T-cell (primary cell): ENCODE measurements around the gene HS2ST1. TPM values are rescaled to one million over a fixed set of nuclear protein-coding genes. Genes with fewer than 3 reads are reported as not detected.
A peak's percentile ranks its signal among the peaks of the same experiment; 100 is the strongest.
"Not testable (repeated sequence)": the region's sequence is repeated elsewhere in the genome, so short reads cannot be mapped to it uniquely, and the experiment has no call there.

Experiments used
- ATAC-seq, 4 experiments: fragments of 200-7000 bp in 3 of 4; fragments of 150-1000 bp in 1 of 4; cut with Tn5 transposase; replicated peaks in 1 of 4; 1 replicate in 3 of 4; 2 replicates in 1 of 4; pipeline ENCODE4 v1.10.0; 2021; ENCODE audit warnings: moderate library complexity in 3 of 4, mild to moderate bottlenecking in 2 of 4, moderate number of reproducible peaks in 1 of 4
- CTCF ChIA-PET, 2 donors: fragments of 300-600 bp; sonication (Branson Sonifier 250); formaldehyde crosslinking; loops; one replicate each; lab custom pipeline; 2022; ENCODE audit warnings: antibody characterized with exemption in 2 of 2; lab: Charles Lee
- POLR2A ChIA-PET, 2 donors: fragments of 300-600 bp; sonication (Branson Sonifier 250); formaldehyde crosslinking; loops; one replicate each; lab custom pipeline; 2022; ENCODE audit warnings: antibody characterized with exemption in 2 of 2; lab: Charles Lee
- DNase-seq, 35 experiments: peaks; one replicate each; pipeline versions ENCODE4 v3.0.0 to v3.0.0-alpha.2; 2013 to 2023
- H3K27ac ChIP-seq: one replicate; pipeline ENCODE4 v1.5.1; 2013; ENCODE audit warnings: low read length
- H3K27me3 ChIP-seq, 2 experiments: replicated peaks in 1 of 2; 1 replicate in 1 of 2; 2 replicates in 1 of 2; pipeline versions ENCODE4 v1.6.1 to v1.7.0; 2013; ENCODE audit warnings: low read length in 1 of 2, mixed read lengths in 1 of 2; ENCODE audit not compliant: control insufficient read depth in 2 of 2, insufficient read depth in 2 of 2; ENCODE audit errors: extremely low read depth in 1 of 2
- H3K36me3 ChIP-seq, 2 donors: 1 replicate in 1 of 2; 2 replicates in 1 of 2; pipeline versions ENCODE4 v1.6.1 to v1.7.0; 2013; ENCODE audit warnings: low read length in 1 of 2; ENCODE audit not compliant: control insufficient read depth in 2 of 2, insufficient read depth in 1 of 2; ENCODE audit errors: extremely low read depth in 1 of 2
- H3K4me1 ChIP-seq, 2 experiments: 1 replicate in 1 of 2; 2 replicates in 1 of 2; pipeline versions ENCODE4 v1.6.1 to v1.7.0; 2013; ENCODE audit warnings: low read length in 2 of 2, mixed read lengths in 1 of 2; ENCODE audit not compliant: insufficient read depth in 2 of 2, control insufficient read depth in 1 of 2; ENCODE audit errors: extremely low read depth in 1 of 2
- H3K4me3 ChIP-seq, 2 donors: 1 replicate in 1 of 2; 2 replicates in 1 of 2; pipeline versions ENCODE4 v1.5.1 to v1.7.0; 2013; ENCODE audit warnings: mild to moderate bottlenecking in 2 of 2, low read length in 1 of 2, moderate library complexity in 1 of 2; ENCODE audit not compliant: control insufficient read depth in 1 of 2; ENCODE audit errors: extremely low read depth in 1 of 2
- H3K9me3 ChIP-seq: 2 replicates; pipeline ENCODE4 v1.7.0; 2013
- H3K27ac Mint-ChIP-seq, 2 donors: one replicate each; pipeline ENCODE4 v1.8.0; 2020 to 2021; ENCODE audit warnings: mild to moderate bottlenecking in 2 of 2, mixed read lengths in 2 of 2
- H3K27me3 Mint-ChIP-seq, 2 donors: one replicate each; pipeline ENCODE4 v1.8.0; 2021 to 2022; ENCODE audit warnings: mixed read lengths in 2 of 2
- H3K36me3 Mint-ChIP-seq: one replicate; pipeline ENCODE4 v1.8.0; 2021; ENCODE audit warnings: mixed read lengths
- H3K4me1 Mint-ChIP-seq, 3 donors: one replicate each; pipeline ENCODE4 v1.8.0; 2020 to 2022; ENCODE audit warnings: mixed read lengths in 3 of 3, mild to moderate bottlenecking in 1 of 3
- H3K4me3 Mint-ChIP-seq, 3 donors: one replicate each; pipeline ENCODE4 v1.8.0; 2020 to 2022; ENCODE audit warnings: mild to moderate bottlenecking in 3 of 3, mixed read lengths in 3 of 3, moderate library complexity in 3 of 3
- H3K9me3 Mint-ChIP-seq, 3 donors: one replicate each; pipeline ENCODE4 v1.8.0; 2020 to 2022; ENCODE audit warnings: mixed read lengths in 3 of 3
- WGBS: methylation state at CpG from one replicate; pipeline ENCODE4 v1.1.5; 2013; ENCODE audit warnings: missing lambda C conversion rate; ENCODE audit not compliant: insufficient coverage; 5-methylcytosine and 5-hydroxymethylcytosine counted together
- total RNA-seq, 35 experiments: library from RNA in 6 of 35; stranded (reverse) in 6 of 35; fragments of 120-200 nt in 1 of 35; gene quantifications; one replicate each; pipeline versions ENCODE4 v1.2.1 to v1.2.4 and lab custom pipeline; 2013 to 2026

HS2ST1 gene
- total RNA-seq, 5 donors from 2014 or later (not counting 1 experiment from before 2014, with no cell fraction given), result 10.5 to 14.0 (median 11.0) TPM

- Histone ChIP-seq H3K4me1 (no peaks in the 10 kb centered on the region), H3K36me3 (no peaks in the 10 kb centered on the region), H3K27me3 (no peaks in the 10 kb centered on the region), H3K27ac (no peak overlapping the region), H3K4me3 (no peak overlapping the region), H3K9me3 (no peaks in the 10 kb centered on the region)
- Mint-ChIP-seq H3K4me3 (no peak overlapping the region), H3K36me3 (peaks cover 4% of the 10 kb centered on the region), H3K9me3 (peaks cover 0 to 7% (median 5%) of the 10 kb centered on the region in 3 donors), H3K4me1 (peaks cover 23 to 30% (median 23%) of the 10 kb centered on the region in 3 donors), H3K27me3 (no peaks in the 10 kb centered on the region), H3K27ac (no peak overlapping the region)
- CTCF ChIA-PET, result no interaction called here
- DNase-seq, result no peak
- no peak for ATAC-seq
- POLR2A ChIA-PET, result interaction anchor here in 1 of 2 donors (0.6 kb wide), 1 partner anchor 39 kb away, joined by 6 read pairs; no protein-coding TSS in a partner anchor
Observed at GRCh38 chr1:87056974-87057373, 142.5 kb downstream of the HS2ST1 start.

- no peak for ATAC-seq
- Mint-ChIP-seq H3K4me3 (no peak overlapping the region), H3K27ac (no peak overlapping the region), H3K27me3 (no peaks in the 10 kb centered on the region), H3K9me3 (peaks cover 0 to 13% (median 7%) of the 10 kb centered on the region in 3 donors), H3K4me1 (peaks cover 32 to 42% (median 33%) of the 10 kb centered on the region in 3 donors), H3K36me3 (peaks cover 10% of the 10 kb centered on the region)
- H3K4me1 ChIP-seq, result no peaks in the 10 kb centered on the region
- no CpG with 5 or more reads among the region's 1 CpG for WGBS
- no peaks in the 10 kb centered on the region for H3K9me3 ChIP-seq
- H3K4me3 ChIP-seq, result no peak overlapping the region
- DNase-seq, result no peak
- POLR2A ChIA-PET, result no interaction called here
- H3K27me3 ChIP-seq, result no peaks in the 10 kb centered on the region
- CTCF ChIA-PET, result no interaction called here
- H3K27ac ChIP-seq, result no peak overlapping the region
- no peaks in the 10 kb centered on the region for H3K36me3 ChIP-seq
Observed at GRCh38 chr1:87058343-87058649, 143.9 kb downstream of the HS2ST1 start.

- peaks cover 16% of the 10 kb centered on the region for H3K36me3 Mint-ChIP-seq
- H3K4me1 ChIP-seq, result no peaks in the 10 kb centered on the region
- H3K27ac Mint-ChIP-seq, result peak overlapping the region; percentile 75 to 76
- CTCF ChIA-PET, result no interaction called here
- peaks cover 31 to 58% (median 40%) of the 10 kb centered on the region in 3 donors for H3K4me1 Mint-ChIP-seq
- no peak overlapping the region for H3K4me3 Mint-ChIP-seq
- no peaks in the 10 kb centered on the region for H3K36me3 ChIP-seq
- ATAC-seq (no peak), DNase-seq (no peak)
- no peak overlapping the region for H3K4me3 ChIP-seq
- no peaks in the 10 kb centered on the region for H3K9me3 ChIP-seq
- no peaks in the 10 kb centered on the region for H3K27me3 ChIP-seq
- POLR2A ChIA-PET, result no interaction called here
- no peak overlapping the region for H3K27ac ChIP-seq
- H3K27me3 Mint-ChIP-seq, result no peaks in the 10 kb centered on the region
- H3K9me3 Mint-ChIP-seq, result peaks cover 0 to 8% (median 5%) of the 10 kb centered on the region in 3 donors
Observed at GRCh38 chr1:87061742-87062156, 147.3 kb downstream of the HS2ST1 start.

- CTCF ChIA-PET, result no interaction called here
- Mint-ChIP-seq H3K4me3 (no peak overlapping the region), H3K27ac (no peak overlapping the region), H3K36me3 (peaks cover 16% of the 10 kb centered on the region), H3K4me1 (peaks cover 31 to 58% (median 42%) of the 10 kb centered on the region in 3 donors), H3K27me3 (no peaks in the 10 kb centered on the region), H3K9me3 (peaks cover 0 to 8% (median 5%) of the 10 kb centered on the region in 3 donors)
- 86% methylated on average over 1 of the region's 2 CpGs for WGBS
- no peaks in the 10 kb centered on the region for H3K36me3 ChIP-seq
- no peak overlapping the region for H3K27ac ChIP-seq
- H3K27me3 ChIP-seq, result no peaks in the 10 kb centered on the region
- POLR2A ChIA-PET, result no interaction called here
- no peaks in the 10 kb centered on the region for H3K9me3 ChIP-seq
- H3K4me3 ChIP-seq, result no peak overlapping the region
- ATAC-seq, result no peak
- DNase-seq, result no peak
- no peaks in the 10 kb centered on the region for H3K4me1 ChIP-seq
Observed at GRCh38 chr1:87062687-87063086, 148.3 kb downstream of the HS2ST1 start.

- Histone ChIP-seq H3K4me1 (no peaks in the 10 kb centered on the region), H3K9me3 (no peaks in the 10 kb centered on the region), H3K4me3 (no peak overlapping the region), H3K27me3 (no peaks in the 10 kb centered on the region), H3K36me3 (no peaks in the 10 kb centered on the region), H3K27ac (no peak overlapping the region)
- H3K36me3 Mint-ChIP-seq, result peaks cover 16% of the 10 kb centered on the region
- ATAC-seq (no peak), DNase-seq (no peak)
- H3K4me1 Mint-ChIP-seq, result peaks cover 21 to 53% (median 38%) of the 10 kb centered on the region in 3 donors
- POLR2A ChIA-PET, result interaction anchor here (0.6 to 1.1 kb wide), 4 partner anchors 11 to 93 kb away, joined by 3 to 5 read pairs (median 4); no protein-coding TSS in a partner anchor
- H3K9me3 Mint-ChIP-seq, result peaks cover 0 to 8% (median 5%) of the 10 kb centered on the region in 3 donors
- CTCF ChIA-PET, result interaction anchor here in 1 of 2 donors (0.8 kb wide), 1 partner anchor 20 kb away, joined by 3 read pairs; no protein-coding TSS in a partner anchor
- no peak overlapping the region for H3K4me3 Mint-ChIP-seq
- H3K27me3 Mint-ChIP-seq, result no peaks in the 10 kb centered on the region
- H3K27ac Mint-ChIP-seq, result no peak overlapping the region
Observed at GRCh38 chr1:87064309-87064708, 149.9 kb downstream of the HS2ST1 start.

GRCh38 chr1:87064986-87065385 lies 150.6 kb downstream of the HS2ST1 start:
- H3K27ac ChIP-seq, result no peak overlapping the region
- Mint-ChIP-seq H3K27me3 (no peaks in the 10 kb centered on the region), H3K9me3 (peaks cover 0 to 8% (median 5%) of the 10 kb centered on the region in 3 donors), H3K4me3 (no peak overlapping the region), H3K36me3 (peaks cover 16% of the 10 kb centered on the region), H3K4me1 (peaks cover 21 to 49% (median 34%) of the 10 kb centered on the region in 3 donors), H3K27ac (no peak overlapping the region)
- ChIA-PET CTCF (no interaction called here), POLR2A (interaction anchor here (0.9 to 1.1 kb wide), 2 partner anchors 11 to 16 kb away, joined by 3 to 4 read pairs; no protein-coding TSS in a partner anchor)
- H3K4me1 ChIP-seq, result no peaks in the 10 kb centered on the region
- no peaks in the 10 kb centered on the region for H3K27me3 ChIP-seq
- DNase-seq (no peak), ATAC-seq (no peak)
- H3K36me3 ChIP-seq, result no peaks in the 10 kb centered on the region
- 80% methylated on average over 1 of the region's 1 CpG for WGBS
- no peak overlapping the region for H3K4me3 ChIP-seq
- H3K9me3 ChIP-seq, result no peaks in the 10 kb centered on the region

- H3K27me3 Mint-ChIP-seq, H3K36me3 ChIP-seq, H3K4me3 Mint-ChIP-seq, H3K27ac Mint-ChIP-seq, POLR2A ChIA-PET, CTCF ChIA-PET, H3K9me3 Mint-ChIP-seq, DNase-seq, H3K27me3 ChIP-seq, H3K4me3 ChIP-seq, H3K4me1 ChIP-seq, H3K27ac ChIP-seq, H3K9me3 ChIP-seq, ATAC-seq: not testable (repeated sequence)
- Mint-ChIP-seq H3K36me3 (peaks cover 16% of the 10 kb centered on the region), H3K4me1 (peaks cover 17 to 42% (median 28%) of the 10 kb centered on the region in 3 donors)
- no CpG with 5 or more reads among the region's 1 CpG for WGBS
Observed at GRCh38 chr1:87066708-87067107, 152.3 kb downstream of the HS2ST1 start.
